Immature natural killer cell (primary cell): ENCODE results near the gene ZNF562. TPM values are rescaled to one million over a fixed set of nuclear protein-coding genes. Genes with fewer than 3 reads are reported as not detected.
"Not testable (repeated sequence)": the region's sequence is repeated elsewhere in the genome, so short reads cannot be mapped to it uniquely, and the experiment has no call there.

Experiments
- DNase-seq, 3 donors: peaks; one replicate each; pipeline ENCODE4 v3.0.0; 2022; ENCODE audit warnings: mixed read lengths in 1 of 3
- H3K27ac Mint-ChIP-seq, 6 donors: one replicate each; pipeline ENCODE4 v1.8.0; 2020; ENCODE audit warnings: mixed read lengths in 6 of 6, mild to moderate bottlenecking in 5 of 6, inconsistent platforms in 4 of 6, moderate library complexity in 3 of 6
- H3K27me3 Mint-ChIP-seq, 3 donors: one replicate each; pipeline ENCODE4 v1.8.0; 2020 to 2021; ENCODE audit warnings: low read depth in 3 of 3, mild to moderate bottlenecking in 3 of 3, mixed read lengths in 3 of 3, moderate library complexity in 3 of 3, inconsistent platforms in 1 of 3
- H3K36me3 Mint-ChIP-seq, 3 donors: one replicate each; pipeline ENCODE4 v1.8.0; 2020; ENCODE audit warnings: mixed read lengths in 3 of 3, inconsistent platforms in 2 of 3, mild to moderate bottlenecking in 2 of 3
- H3K4me1 Mint-ChIP-seq, 2 donors: one replicate each; pipeline ENCODE4 v1.8.0; 2020; ENCODE audit warnings: inconsistent platforms in 2 of 2, mild to moderate bottlenecking in 2 of 2, mixed read lengths in 2 of 2, moderate library complexity in 1 of 2
- H3K4me3 Mint-ChIP-seq, 5 donors: one replicate each; pipeline ENCODE4 v1.8.0; 2020; ENCODE audit warnings: mild to moderate bottlenecking in 5 of 5, mixed read lengths in 5 of 5, inconsistent platforms in 3 of 5, moderate library complexity in 3 of 5
- H3K9me3 Mint-ChIP-seq, 6 donors: one replicate each; pipeline ENCODE4 v1.8.0; 2020; ENCODE audit warnings: mild to moderate bottlenecking in 6 of 6, mixed read lengths in 6 of 6, inconsistent platforms in 4 of 6, moderate library complexity in 3 of 6
- polyA plus RNA-seq, 3 donors: library from polyadenylated mRNA; unstranded; fragments of 300-500 nt; fragmentation: Illumina TruSeq; gene quantifications; one replicate each; pipeline ENCODE4 v1.2.3, GENCODE V29; 2021

ZNF562 gene
- polyA plus RNA-seq = 1 to 10 TPM; 3.4 to 5.5 (median 4.7) TPM

DNA sequence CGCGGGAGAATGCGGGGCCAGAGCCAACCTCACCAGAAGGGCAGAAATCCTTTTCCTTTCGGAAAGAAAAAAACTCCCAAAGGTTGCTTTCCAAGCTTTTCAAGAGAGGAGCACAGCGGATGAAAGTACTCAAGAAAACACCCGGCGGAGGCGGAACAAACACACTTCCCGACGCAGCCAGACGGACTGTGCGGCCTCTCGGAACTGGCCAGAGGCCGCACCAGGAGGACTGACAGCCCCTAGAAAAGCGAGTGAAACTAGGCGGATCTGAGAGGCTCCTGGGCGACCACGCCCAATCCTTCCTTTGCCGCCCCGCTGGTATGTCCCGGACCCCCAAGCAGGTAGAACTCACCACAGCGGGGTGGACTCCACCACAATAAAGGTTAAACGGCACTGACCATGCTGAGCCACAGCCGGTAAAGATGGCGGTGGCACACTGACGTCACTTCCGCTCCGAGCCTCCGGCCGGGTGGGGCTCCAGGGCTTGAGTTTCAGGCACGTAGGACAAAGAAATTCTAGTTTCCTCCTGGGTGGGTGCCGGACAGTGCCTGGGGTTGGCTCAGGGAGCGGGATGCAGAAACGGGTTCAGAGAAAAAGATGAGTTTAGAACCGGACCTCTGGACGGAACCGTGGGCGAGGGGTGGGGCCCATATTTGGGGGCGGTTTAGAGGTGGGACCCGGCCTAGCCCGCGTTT lies at the start of gene ZNF562:
Gene ZNF562, minus strand, starts transcription at position 438 of the 695 bp plus-strand sequence. CDS start 14,356 bp downstream, outside the sequence.
- DNase-seq = peak; percentile 81 to 85 (median 85)
- Mint-ChIP-seq H3K4me1 (peaks cover 35 to 47% of the 10 kb centered on the region in 2 donors), H3K36me3 (peaks cover 23 to 24% (median 23%) of the 10 kb centered on the region in 3 donors), H3K4me3 (peak within 1 kb of the TSS; percentile 98 to 100 (median 98)), H3K9me3 (peaks cover 9 to 20% (median 13%) of the 10 kb centered on the region in 6 donors), H3K27ac (peak within 1 kb of the TSS; percentile 97 to 99 (median 99)), H3K27me3 (peaks cover 6 to 14% (median 14%) of the 10 kb centered on the region in 3 donors)

DNA sequence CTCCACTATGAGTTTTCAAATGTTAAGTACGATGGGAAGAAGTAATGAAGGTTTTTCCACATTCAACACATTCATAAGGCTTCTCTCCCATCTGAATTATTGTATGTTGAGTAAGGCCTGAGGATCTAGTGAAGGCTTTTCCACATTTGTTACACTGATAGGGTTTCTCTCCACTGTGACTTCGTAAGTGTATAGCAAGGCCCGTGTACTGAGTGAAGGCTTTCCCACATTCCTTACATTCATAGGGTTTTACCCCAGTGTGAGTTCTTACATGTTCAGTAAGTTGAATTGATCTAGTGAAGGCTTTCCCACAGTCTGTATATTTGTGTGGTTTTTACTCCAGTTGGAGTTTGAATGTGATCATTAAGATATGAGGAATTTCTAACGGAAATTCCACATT lies 49.3 kb upstream of the ZNF562 start:
- no peak for DNase-seq
- Mint-ChIP-seq H3K9me3 (no peaks in the 10 kb centered on the region), H3K27ac (no peak overlapping the region), H3K4me3 (no peak overlapping the region), H3K4me1 (peaks cover 5 to 9% of the 10 kb centered on the region in 2 donors), H3K27me3 (peaks cover 0 to 6% (median 2%) of the 10 kb centered on the region in 3 donors), H3K36me3 (no peaks in the 10 kb centered on the region)

DNA sequence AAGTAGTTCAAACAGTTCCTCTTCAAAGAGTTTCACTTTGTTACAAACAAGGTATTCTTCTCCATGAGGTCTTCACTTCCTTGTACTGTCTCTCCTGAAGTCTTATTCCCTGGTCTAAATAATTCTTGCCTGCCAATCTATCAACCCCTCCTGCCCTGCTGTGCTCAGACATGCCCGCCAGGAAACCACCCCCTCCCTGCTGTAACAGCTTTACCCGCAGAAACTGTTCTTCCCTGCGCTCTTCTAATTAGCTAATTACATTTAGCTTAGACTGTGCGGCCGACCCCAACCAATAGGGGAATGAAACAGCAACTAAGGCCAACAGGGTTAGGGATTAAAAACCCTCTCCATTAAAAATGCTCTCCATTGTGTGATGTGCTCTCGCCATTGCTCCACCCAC lies 47.0 kb upstream of the ZNF562 start:
- Mint-ChIP-seq H3K4me3 (peak overlapping the region in 1 of 5 donors; percentile 31), H3K27me3 (peaks cover 2 to 4% (median 4%) of the 10 kb centered on the region in 3 donors), H3K27ac (peak overlapping the region in 1 of 6 donors; percentile 42), H3K36me3 (no peaks in the 10 kb centered on the region), H3K9me3 (no peaks in the 10 kb centered on the region), H3K4me1 (peaks cover 5 to 9% of the 10 kb centered on the region in 2 donors)
- DNase-seq = no peak

DNA sequence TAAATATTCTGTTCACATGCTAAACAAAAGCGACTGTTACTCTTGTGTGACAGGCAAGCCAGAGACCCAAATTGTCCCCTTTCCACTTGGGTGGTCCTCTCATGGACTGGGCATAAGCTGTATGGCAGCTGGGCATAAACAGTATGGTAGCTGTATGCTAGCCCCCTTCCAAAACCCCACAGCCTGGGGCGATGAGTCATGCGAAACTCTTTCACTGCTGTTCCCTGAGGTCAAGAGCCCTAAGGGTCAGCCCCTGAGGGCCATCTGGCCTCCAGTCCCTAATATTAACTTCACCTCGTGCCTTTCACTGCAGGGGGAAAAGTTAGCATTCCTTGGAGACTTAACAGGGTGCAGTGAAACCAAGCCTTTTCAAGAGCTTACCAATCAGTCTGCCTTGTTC lies 45.6 kb upstream of the ZNF562 start:
- no peaks in the 10 kb centered on the region for H3K36me3 Mint-ChIP-seq
- no peaks in the 10 kb centered on the region for H3K9me3 Mint-ChIP-seq
- no peak for DNase-seq
- H3K4me1 Mint-ChIP-seq = peaks cover 5 to 9% of the 10 kb centered on the region in 2 donors
- H3K27me3 Mint-ChIP-seq = peaks cover under 1 to 4% (median 4%) of the 10 kb centered on the region in 3 donors
- H3K4me3 Mint-ChIP-seq = no peak overlapping the region
- H3K27ac Mint-ChIP-seq = peak overlapping the region in 1 of 6 donors; percentile 1

DNA sequence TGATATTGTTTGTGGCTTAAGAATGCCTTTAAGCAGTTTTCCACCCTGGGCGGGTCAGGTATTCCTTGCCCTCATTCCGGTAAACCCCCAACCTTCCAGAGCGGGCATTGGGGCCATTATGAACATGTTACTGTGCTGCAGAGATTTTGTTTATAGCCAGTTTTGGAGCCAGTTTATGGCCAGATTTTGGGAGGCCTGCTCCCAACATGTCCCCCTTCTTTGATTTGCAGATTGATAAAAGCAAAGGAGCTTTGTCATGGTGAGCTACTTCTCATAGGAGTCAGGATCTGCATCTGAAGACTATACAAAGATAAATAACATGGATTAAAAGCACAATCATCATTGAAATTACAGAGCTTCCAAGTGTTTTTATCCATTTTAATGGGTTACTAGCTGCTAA lies 36.9 kb upstream of the ZNF562 start:
- Mint-ChIP-seq H3K27me3 (peaks cover 2 to 15% (median 9%) of the 10 kb centered on the region in 3 donors), H3K36me3 (peaks cover 6 to 8% (median 7%) of the 10 kb centered on the region in 3 donors), H3K9me3 (peaks cover 15 to 41% (median 32%) of the 10 kb centered on the region in 6 donors), H3K4me3 (no peak overlapping the region), H3K4me1 (no peaks in the 10 kb centered on the region), H3K27ac (no peak overlapping the region)
- DNase-seq = no peak

DNA sequence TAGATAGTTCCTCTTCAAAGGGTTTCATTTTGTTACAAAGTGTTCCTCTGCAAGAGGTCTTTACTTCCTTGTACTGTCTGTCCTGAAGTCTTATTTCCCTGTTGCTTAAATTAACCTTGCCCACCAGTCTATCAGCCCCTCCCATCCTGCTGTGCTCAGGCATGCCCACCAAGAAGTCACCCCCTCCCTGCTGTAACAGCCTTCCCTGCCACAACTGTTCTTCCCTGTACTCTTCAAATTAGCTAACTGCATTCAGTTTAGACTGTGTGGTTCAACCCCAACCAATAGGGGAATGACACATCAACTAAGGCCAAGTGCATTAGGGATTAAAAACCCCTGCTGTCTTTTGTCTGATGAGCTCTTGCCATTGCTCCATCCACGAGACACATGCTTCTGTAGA lies 34.4 kb upstream of the ZNF562 start:
- no peak overlapping the region for H3K4me3 Mint-ChIP-seq

DNA sequence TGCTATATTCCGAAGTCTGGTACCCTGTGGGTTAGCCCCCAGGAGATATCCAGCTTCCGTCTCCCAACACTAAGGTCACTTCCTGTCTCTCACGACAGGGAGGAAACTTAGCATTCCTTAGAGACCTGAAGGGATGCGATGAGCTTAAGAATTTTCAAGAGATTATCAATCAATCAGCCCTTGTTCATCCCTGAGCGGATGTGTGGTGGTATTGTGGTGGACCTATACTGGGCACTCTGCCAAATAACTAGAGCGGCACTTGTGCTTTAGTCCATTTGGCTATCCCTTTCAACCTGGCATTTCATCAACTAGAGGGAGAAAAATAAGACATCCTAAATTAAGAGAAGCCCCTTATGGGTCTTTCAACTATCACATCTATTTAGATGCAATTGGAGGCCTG lies 30.9 kb upstream of the ZNF562 start:
- H3K9me3 Mint-ChIP-seq = peaks cover 4 to 12% (median 10%) of the 10 kb centered on the region in 6 donors
- H3K4me3 Mint-ChIP-seq = no peak overlapping the region
- no peak for DNase-seq
- H3K27me3 Mint-ChIP-seq = peaks cover 0 to 13% (median 2%) of the 10 kb centered on the region in 3 donors
- H3K36me3 Mint-ChIP-seq = peaks cover 0 to 3% (median 3%) of the 10 kb centered on the region in 3 donors
- H3K27ac Mint-ChIP-seq = no peak overlapping the region
- peaks cover 6 to 10% of the 10 kb centered on the region in 2 donors for H3K4me1 Mint-ChIP-seq

More for the DNA sequence above, 34.4 kb upstream of the ZNF562 start:
- Mint-ChIP-seq H3K27ac (no peak overlapping the region), H3K36me3 (peaks cover 6 to 8% (median 7%) of the 10 kb centered on the region in 3 donors), H3K27me3 (peaks cover 0 to 15% (median 9%) of the 10 kb centered on the region in 3 donors), H3K4me1 (no peaks in the 10 kb centered on the region), H3K9me3 (peaks cover 15 to 41% (median 32%) of the 10 kb centered on the region in 6 donors)
- DNase-seq = no peak

DNA sequence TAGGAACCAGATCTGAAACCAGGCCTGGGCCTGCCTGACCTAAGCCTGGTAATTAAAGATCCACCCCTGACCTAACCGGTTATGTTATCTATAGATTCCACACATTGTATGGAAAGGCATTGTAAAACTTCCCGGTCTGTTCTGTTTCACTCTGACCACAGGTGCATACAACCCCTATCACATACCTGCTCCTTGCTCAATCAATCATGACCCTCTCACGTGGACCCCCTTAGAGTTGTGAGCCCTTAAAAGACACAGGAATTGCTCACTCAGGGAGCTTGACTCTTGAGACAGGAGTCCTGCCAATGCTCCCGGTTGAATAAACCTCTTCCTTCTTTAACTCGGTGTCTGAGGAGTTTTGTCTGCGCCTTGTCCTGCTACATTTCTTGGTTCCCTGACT lies 27.3 kb upstream of the ZNF562 start:
- H3K4me1 Mint-ChIP-seq = peaks cover 6 to 10% of the 10 kb centered on the region in 2 donors
- H3K4me3 Mint-ChIP-seq = peak overlapping the region in 1 of 5 donors; percentile 30
- H3K27ac Mint-ChIP-seq = no peak overlapping the region
- peaks cover 0 to 8% (median 0%) of the 10 kb centered on the region in 6 donors for H3K9me3 Mint-ChIP-seq
- peaks cover 0 to 3% (median 0%) of the 10 kb centered on the region in 3 donors for H3K36me3 Mint-ChIP-seq
- peaks cover 2 to 5% (median 5%) of the 10 kb centered on the region in 3 donors for H3K27me3 Mint-ChIP-seq
- DNase-seq = no peak

DNA sequence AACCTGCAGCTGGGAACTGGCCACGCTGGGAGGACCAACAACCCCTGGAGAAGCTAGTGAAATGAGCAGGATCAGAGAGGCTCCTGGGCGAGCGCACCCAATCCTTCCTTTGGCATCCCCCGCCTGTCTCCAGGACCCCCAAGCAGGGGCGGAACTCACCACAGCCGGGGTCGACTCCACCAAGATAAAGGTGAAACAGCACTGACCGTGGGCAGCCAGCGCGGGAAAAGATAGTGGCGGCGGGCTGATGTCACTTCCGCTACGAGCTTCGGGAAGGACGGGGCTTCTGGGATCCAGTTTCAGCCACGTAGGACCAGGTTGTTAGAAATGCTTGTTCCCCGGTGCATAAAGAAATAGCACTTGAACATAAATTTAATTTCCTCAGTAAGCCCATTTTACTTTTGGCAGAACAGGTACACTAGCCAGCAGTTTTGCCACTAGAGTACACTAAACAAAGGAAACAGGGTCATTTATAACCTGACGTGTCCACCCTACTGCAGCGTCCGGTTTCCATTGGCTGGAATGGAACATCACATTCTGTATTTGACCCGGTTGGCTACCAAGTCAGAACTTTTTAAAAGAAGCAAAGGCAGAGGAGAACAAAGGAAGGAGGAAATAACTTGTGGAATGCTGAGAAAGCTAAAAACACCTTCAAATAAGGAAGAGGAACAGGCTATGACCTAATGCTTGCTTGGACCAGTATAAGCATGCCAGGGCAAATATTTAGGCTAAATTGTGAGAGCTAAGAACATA lies 25.5 kb upstream of the ZNF562 start:
- Mint-ChIP-seq H3K36me3 (peaks cover 0 to 3% (median 0%) of the 10 kb centered on the region in 3 donors), H3K4me3 (no peak overlapping the region), H3K9me3 (peaks cover 0 to 8% (median under 1%) of the 10 kb centered on the region in 6 donors), H3K4me1 (peaks cover 6 to 10% of the 10 kb centered on the region in 2 donors), H3K27ac (no peak overlapping the region), H3K27me3 (peaks cover 2 to 5% (median 5%) of the 10 kb centered on the region in 3 donors)
- no peak for DNase-seq

DNA sequence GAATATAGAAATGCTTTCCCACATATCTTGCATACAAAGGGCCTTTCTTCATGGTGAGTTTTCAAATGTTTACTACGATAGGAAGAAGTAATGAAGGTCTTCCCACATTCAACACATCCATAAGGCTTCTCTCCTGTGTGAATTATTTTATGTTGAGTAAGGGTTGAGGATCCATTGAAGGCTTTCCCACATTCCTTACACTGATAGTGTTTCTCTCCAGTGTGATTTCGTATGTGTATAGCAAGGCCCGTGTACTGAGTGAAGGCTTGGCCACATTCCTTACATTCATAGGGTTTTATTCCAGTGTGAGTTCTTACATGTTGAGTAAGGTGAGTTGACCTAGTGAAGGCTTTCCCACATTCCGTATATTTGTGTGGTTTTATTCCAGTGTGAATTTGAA lies 15.4 kb upstream of the ZNF562 start:
- H3K9me3 Mint-ChIP-seq, DNase-seq, H3K36me3 Mint-ChIP-seq, H3K27me3 Mint-ChIP-seq, H3K27ac Mint-ChIP-seq, H3K4me3 Mint-ChIP-seq, H3K4me1 Mint-ChIP-seq: not testable (repeated sequence)

DNA sequence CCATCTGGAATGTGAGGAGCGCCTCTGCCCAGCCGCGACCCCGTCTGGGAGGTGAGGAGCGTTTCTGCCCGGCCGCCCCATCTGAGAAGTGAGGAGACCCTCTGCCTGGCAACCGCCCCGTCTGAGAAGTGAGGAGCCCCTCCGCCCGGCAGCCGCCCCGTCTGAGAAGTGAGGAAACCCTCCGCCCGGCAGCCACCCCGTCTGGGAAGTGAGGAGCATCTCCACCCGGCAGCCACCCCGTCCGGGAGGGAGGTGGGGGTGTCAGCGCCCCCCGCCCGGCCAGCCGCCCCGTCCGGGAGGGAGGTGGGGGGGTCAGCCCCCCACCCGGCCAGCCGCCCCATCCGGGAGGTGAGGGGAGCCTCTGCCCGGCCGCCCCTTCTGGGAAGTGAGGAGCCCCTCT lies 5.1 kb upstream of the ZNF562 start:
- DNase-seq, H3K27ac Mint-ChIP-seq, H3K9me3 Mint-ChIP-seq, H3K4me3 Mint-ChIP-seq, H3K36me3 Mint-ChIP-seq, H3K27me3 Mint-ChIP-seq, H3K4me1 Mint-ChIP-seq: not testable (repeated sequence)

DNA sequence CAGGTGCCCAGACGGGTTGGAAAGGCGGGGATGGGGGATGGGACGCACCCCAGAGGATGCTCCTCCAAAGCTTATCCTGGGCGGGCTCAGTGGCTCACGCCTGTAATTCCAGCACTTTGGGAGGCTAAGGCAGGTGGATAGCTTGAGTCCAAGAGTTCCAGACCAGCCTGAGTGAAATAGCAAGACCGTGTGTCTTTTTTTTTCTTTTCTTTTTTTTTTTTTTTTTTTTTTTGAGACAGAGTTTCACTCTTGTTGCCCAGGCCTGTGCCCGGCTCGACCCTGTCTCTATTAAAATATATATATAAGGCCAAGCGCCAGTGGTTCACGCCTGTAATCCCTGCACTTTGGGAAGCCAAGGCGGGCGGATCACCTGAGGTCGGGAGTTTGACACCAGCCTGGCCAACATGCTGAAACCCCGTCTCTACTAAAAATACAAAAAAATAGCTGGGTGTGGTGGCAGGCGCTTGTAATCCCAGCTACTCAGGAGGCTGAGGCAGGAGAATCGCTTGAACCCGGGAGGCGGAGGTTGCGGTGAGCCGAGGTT lies 530 bp upstream of the ZNF562 start:
- Mint-ChIP-seq H3K4me3 (peak overlapping the region; percentile 98 to 100 (median 98)), H3K27ac (peak overlapping the region; percentile 97 to 99 (median 99)), H3K9me3 (peaks cover 9 to 20% (median 13%) of the 10 kb centered on the region in 6 donors), H3K27me3 (peaks cover 6 to 14% (median 14%) of the 10 kb centered on the region in 3 donors), H3K36me3 (peaks cover 19 to 21% (median 20%) of the 10 kb centered on the region in 3 donors), H3K4me1 (peaks cover 31 to 42% of the 10 kb centered on the region in 2 donors)
- not testable (repeated sequence) for DNase-seq

DNA sequence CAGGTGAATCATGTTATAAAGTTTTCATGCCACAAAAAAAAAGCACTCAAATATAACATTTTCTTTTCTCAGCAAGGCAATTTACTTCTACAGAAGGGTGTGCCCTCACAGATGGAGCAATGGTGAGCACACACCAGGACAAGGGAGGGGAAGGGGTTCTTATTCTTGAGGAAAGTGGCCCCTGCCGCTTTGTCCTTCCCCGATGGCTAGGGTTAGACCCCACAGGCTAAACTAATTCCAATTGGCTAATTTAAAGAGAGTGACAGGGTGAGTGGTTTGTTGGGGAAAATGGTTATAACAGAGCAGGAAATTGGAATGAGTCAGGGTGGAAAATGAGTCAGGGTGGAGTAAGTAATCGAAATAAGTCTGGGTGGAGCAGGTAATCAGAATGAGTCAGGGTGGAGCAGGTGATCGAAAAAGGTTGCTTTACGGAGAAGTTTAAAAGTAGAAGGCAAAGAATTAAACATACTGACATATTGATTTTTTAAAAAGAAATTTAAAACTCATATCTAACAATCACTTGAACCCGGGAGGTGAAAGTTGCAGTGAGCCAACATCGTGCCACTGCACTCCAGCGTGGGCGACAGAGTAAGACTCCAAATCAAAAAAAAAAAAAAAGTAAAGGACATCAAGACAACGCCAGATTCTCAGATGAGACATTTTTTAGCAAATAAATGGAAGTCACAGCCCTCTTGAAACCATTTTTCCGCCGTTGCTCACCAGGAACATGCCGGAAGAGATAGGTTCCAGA lies 813 bp downstream of the ZNF562 start:
- Mint-ChIP-seq H3K4me1 (peaks cover 39 to 52% of the 10 kb centered on the region in 2 donors), H3K9me3 (peaks cover 9 to 20% (median 13%) of the 10 kb centered on the region in 6 donors), H3K27ac (peak overlapping the region; percentile 97 to 99 (median 99)), H3K4me3 (peak overlapping the region; percentile 98 to 100 (median 98)), H3K36me3 (peaks cover 23 to 27% (median 24%) of the 10 kb centered on the region in 3 donors), H3K27me3 (peaks cover 6 to 14% (median 14%) of the 10 kb centered on the region in 3 donors)
- DNase-seq = peak in 2 of 3 donors; percentile 7 to 18
